Sigmoid colon (tissue), 7 donors: ENCODE data around the gene PDK1. TPM values are rescaled to one million over a fixed set of nuclear protein-coding genes. Genes with fewer than 3 reads are reported as not detected.

Experiments used
- DNase-seq: peaks from one replicate; pipeline ENCODE4 v3.0.0-alpha.2; 2019
- H3K27ac ChIP-seq, 4 donors: fragments of 200-600 bp; sonication (generic); one replicate each; pipeline ENCODE4 v1.5.1; 2016 to 2019; ENCODE audit warnings: mild to moderate bottlenecking in 1 of 4
- H3K27me3 ChIP-seq, 3 donors: fragments of 200-600 bp; sonication (generic); one replicate each; pipeline ENCODE4 v1.5.1; 2019; ENCODE audit warnings: mild to moderate bottlenecking in 1 of 3
- H3K36me3 ChIP-seq, 4 donors: fragments of 200-600 bp; sonication (generic); one replicate each; pipeline ENCODE4 v1.5.1; 2016 to 2019
- H3K4me1 ChIP-seq, 4 donors: fragments of 200-600 bp; sonication (generic); one replicate each; pipeline ENCODE4 v1.5.1; 2017 to 2019
- H3K4me3 ChIP-seq, 4 donors: fragments of 200-600 bp; sonication (generic); one replicate each; pipeline ENCODE4 v1.5.1; 2017 to 2019; ENCODE audit warnings: mild to moderate bottlenecking in 2 of 4, moderate library complexity in 1 of 4
- H3K9me3 ChIP-seq, 4 donors: fragments of 200-600 bp in 3 of 4; sonication (generic) in 3 of 4; one replicate each; pipeline versions ENCODE4 v1.5.1 to v1.6.1; 2013 to 2019
- EP300 ChIP-seq, 4 donors: sonication (generic); formaldehyde crosslinking; IDR thresholded peaks; one replicate each; pipeline ENCODE4 v1.6.1; 2017; ENCODE audit warnings: antibody characterized with exemption in 4 of 4
- POLR2A ChIP-seq, 2 donors: fragments of 450-650 bp; IDR thresholded peaks; one replicate each; pipeline ENCODE4 v1.6.1; 2016; ENCODE audit warnings: antibody characterized with exemption in 2 of 2, mild to moderate bottlenecking in 2 of 2, moderate library complexity in 2 of 2
- POLR2AphosphoS5 ChIP-seq, 4 donors: sonication (generic); formaldehyde crosslinking; IDR thresholded peaks; one replicate each; pipeline ENCODE4 v1.6.1; 2017; ENCODE audit warnings: antibody characterized with exemption in 4 of 4
- WGBS, 2 donors: extraction: QIAGEN DNeasy Blood & Tissue Kit; methylation state at CpG; one replicate each; pipeline ENCODE4 v1.1.7; 2013; 5-methylcytosine and 5-hydroxymethylcytosine counted together
- intact Hi-C: fragments of 100-400 bp; cut with DNase I; formaldehyde crosslinking; loops from one replicate; pipeline ENCODE4 v1.15.1; 2023
- polyA plus RNA-seq, 3 donors: library from polyadenylated mRNA; stranded (reverse); fragments of 200-250 nt; gene quantifications; one replicate each; pipeline ENCODE4 v1.2.3, GENCODE V29; 2013
- total RNA-seq, 4 donors: library from RNA; depleted of rRNA; stranded (reverse); fragments of >200 nt; gene quantifications; one replicate each; pipeline ENCODE4 v1.1.0, GENCODE V29; 2016
- TF ChIP-seq, protein P1 (sequence below), 4 experiments: fragments of 450-650 bp in 3 of 4; fragments of 200-600 bp in 1 of 4; IDR thresholded peaks; one replicate each; pipeline ENCODE4 v1.5.1; 2016 to 2019; ENCODE audit warnings: antibody characterized with exemption in 4 of 4, mild to moderate bottlenecking in 3 of 4, moderate library complexity in 2 of 4
- donor health status: healthy with polysubstance abuse.
- donor health status: Bipolar disorder and iron deficiency.
- donor health status: healthy.

PDK1 gene
- total and polyA plus RNA-seq, 7 donors = 3.5 to 15.0 (median 6.4) TPM

GRCh38 chr2:172578054-172578453 is 22.2 kb downstream of the PDK1 start:
- no peak for DNase-seq
- intact Hi-C loops = no loop called here
- no peaks in the 10 kb centered on the region for H3K27me3 ChIP-seq
- no peak overlapping the region for H3K4me3 ChIP-seq
- 96 to 97% methylated on average over 1 of the region's 1 CpG for WGBS, 2 donors
- H3K9me3 ChIP-seq = peaks cover 3 to 9% (median 4%) of the 10 kb centered on the region in 4 donors
- H3K27ac ChIP-seq = no peak overlapping the region
- no peaks in the 10 kb centered on the region for H3K4me1 ChIP-seq
- TF ChIP-seq, protein P1, sequence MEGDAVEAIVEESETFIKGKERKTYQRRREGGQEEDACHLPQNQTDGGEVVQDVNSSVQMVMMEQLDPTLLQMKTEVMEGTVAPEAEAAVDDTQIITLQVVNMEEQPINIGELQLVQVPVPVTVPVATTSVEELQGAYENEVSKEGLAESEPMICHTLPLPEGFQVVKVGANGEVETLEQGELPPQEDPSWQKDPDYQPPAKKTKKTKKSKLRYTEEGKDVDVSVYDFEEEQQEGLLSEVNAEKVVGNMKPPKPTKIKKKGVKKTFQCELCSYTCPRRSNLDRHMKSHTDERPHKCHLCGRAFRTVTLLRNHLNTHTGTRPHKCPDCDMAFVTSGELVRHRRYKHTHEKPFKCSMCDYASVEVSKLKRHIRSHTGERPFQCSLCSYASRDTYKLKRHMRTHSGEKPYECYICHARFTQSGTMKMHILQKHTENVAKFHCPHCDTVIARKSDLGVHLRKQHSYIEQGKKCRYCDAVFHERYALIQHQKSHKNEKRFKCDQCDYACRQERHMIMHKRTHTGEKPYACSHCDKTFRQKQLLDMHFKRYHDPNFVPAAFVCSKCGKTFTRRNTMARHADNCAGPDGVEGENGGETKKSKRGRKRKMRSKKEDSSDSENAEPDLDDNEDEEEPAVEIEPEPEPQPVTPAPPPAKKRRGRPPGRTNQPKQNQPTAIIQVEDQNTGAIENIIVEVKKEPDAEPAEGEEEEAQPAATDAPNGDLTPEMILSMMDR (IDR thresholded peaks at IDR 0.05) = no peak
- TF ChIP-seq POLR2A (IDR thresholded peaks at IDR 0.05) = no peak
- TF ChIP-seq EP300 (IDR thresholded peaks at IDR 0.05) = no peak
- TF ChIP-seq POLR2AphosphoS5 (IDR thresholded peaks at IDR 0.05) = no peak
- H3K36me3 ChIP-seq = peaks cover 0 to 27% (median 2%) of the 10 kb centered on the region in 4 donors

- WGBS, 2 donors = 94% methylated on average over 2 of the region's 2 CpGs
- Histone ChIP-seq H3K4me1 (no peaks in the 10 kb centered on the region), H3K27ac (no peak overlapping the region), H3K4me3 (no peak overlapping the region), H3K36me3 (peaks cover 0 to 18% (median 2%) of the 10 kb centered on the region in 4 donors), H3K27me3 (no peaks in the 10 kb centered on the region), H3K9me3 (peaks cover 3 to 9% (median 4%) of the 10 kb centered on the region in 4 donors)
- intact Hi-C loops = no loop called here
- TF ChIP-seq, protein P1 (IDR thresholded peaks at IDR 0.05) = no peak
- TF ChIP-seq EP300 (IDR thresholded peaks at IDR 0.05) = no peak
- no peak for TF ChIP-seq POLR2A (IDR thresholded peaks at IDR 0.05)
- no peak for DNase-seq
Measured at GRCh38 chr2:172578860-172579512, 23.1 kb downstream of the PDK1 start.

DNA sequence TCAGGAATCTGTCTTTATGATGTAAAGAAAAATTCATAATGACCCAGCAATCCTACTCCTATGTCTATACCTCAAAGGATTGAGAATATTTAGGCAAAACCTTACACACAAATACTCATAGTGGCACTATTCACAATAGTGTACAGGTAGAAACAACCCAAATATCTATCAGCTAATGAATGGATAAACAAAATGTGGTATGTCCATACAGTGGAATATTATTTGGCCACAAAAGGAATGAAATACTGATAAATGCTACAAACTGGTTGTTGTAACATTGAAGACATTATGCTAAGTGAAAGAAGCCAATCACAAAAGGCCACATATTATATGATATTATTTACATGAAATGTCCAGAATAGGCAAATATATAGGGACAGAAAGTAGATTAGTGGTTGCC is 24.7 kb downstream of the PDK1 start:
- no peak for DNase-seq
- peaks cover 0 to 16% (median 2%) of the 10 kb centered on the region in 4 donors for H3K36me3 ChIP-seq
- intact Hi-C loops = no loop called here
- H3K27ac ChIP-seq = no peak overlapping the region
- H3K4me3 ChIP-seq = no peak overlapping the region
- TF ChIP-seq EP300 (IDR thresholded peaks at IDR 0.05) (no peak), POLR2A (IDR thresholded peaks at IDR 0.05) (no peak), POLR2AphosphoS5 (IDR thresholded peaks at IDR 0.05) (no peak)
- TF ChIP-seq, protein P1 (IDR thresholded peaks at IDR 0.05) = no peak
- no peaks in the 10 kb centered on the region for H3K27me3 ChIP-seq
- H3K4me1 ChIP-seq = no peaks in the 10 kb centered on the region
- peaks cover 3 to 9% (median 4%) of the 10 kb centered on the region in 4 donors for H3K9me3 ChIP-seq

DNA sequence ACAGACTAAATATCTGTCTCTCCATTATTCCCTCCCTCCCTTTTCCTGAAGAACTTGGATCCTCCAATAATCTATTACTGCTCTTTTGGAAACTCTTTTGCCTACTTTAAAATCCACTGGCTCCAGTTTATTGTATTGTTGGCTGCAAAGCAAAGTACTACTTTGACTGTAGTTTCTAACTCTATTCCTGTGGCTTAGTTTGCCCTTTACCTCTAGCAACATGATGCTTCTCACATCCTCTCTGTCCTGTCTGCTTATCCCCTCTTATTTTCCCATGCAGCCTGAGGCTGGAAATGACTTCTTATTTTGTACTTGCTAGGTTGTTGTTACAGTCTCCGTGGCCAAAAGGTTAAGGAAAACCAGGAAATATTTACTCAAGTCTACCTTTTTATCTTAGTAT is 26.8 kb downstream of the PDK1 start:
- TF ChIP-seq POLR2AphosphoS5 (IDR thresholded peaks at IDR 0.05) = no peak
- no peak for TF ChIP-seq POLR2A (IDR thresholded peaks at IDR 0.05)
- TF ChIP-seq, protein P1 (IDR thresholded peaks at IDR 0.05) = no peak
- no peak for TF ChIP-seq EP300 (IDR thresholded peaks at IDR 0.05)
- DNase-seq = no peak
- H3K27ac ChIP-seq = no peak overlapping the region
- WGBS, 2 donors = 81 to 88% methylated on average over 1 of the region's 1 CpG
- H3K4me3 ChIP-seq = no peak overlapping the region
- intact Hi-C loops = no loop called here
- peaks cover 0 to 28% (median 0%) of the 10 kb centered on the region in 4 donors for H3K36me3 ChIP-seq
- no peaks in the 10 kb centered on the region for H3K27me3 ChIP-seq
- H3K9me3 ChIP-seq = peaks cover 0 to 6% (median 3%) of the 10 kb centered on the region in 4 donors
- no peaks in the 10 kb centered on the region for H3K4me1 ChIP-seq
